Measurements from ENCODE around the gene ZNF516. TPM values are rescaled to one million over a fixed set of nuclear protein-coding genes. Genes with fewer than 3 reads are reported as not detected.

The ZNF516 gene
- total and polyA plus RNA-seq, 10 of the 15 experiments (the other 5 are each of a cell fraction or from before 2014, with no cell fraction given) = 2.0 to 32.0 (median 8.3) TPM

DNA sequence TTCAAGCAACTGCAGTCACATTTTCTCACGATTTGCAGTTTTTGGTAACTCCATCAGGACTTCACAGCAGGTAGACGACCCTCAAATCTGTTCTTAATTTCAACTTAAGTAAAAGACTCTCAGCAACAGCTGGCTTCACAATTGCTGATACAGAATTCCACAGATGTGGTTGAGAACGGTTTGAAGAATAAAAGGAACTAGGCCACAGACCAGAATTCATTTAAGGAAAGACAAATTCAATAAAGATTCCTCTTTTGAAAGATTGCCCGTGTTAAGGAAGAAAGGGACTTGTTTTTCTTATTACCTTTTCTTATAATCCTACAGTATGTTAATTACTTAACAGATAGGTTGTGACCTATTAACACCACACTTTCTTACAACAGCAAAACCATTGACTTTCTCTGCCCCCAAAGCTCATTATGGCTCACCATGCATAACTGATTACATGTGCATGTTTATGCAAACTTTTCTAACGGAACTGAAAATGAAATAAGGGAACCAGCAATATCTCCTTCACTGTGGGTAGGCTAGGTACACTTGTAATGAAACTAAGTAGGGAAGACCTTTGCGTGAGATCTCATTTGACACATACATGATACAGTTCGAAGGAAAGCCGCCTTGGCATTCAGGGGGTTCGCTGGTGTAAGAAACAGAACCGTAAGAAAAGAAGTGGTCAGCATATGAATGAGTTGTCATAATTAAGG, 4.7 kb upstream of the ZNF516 start (continued):
- TF ChIP-seq, protein P1, sequence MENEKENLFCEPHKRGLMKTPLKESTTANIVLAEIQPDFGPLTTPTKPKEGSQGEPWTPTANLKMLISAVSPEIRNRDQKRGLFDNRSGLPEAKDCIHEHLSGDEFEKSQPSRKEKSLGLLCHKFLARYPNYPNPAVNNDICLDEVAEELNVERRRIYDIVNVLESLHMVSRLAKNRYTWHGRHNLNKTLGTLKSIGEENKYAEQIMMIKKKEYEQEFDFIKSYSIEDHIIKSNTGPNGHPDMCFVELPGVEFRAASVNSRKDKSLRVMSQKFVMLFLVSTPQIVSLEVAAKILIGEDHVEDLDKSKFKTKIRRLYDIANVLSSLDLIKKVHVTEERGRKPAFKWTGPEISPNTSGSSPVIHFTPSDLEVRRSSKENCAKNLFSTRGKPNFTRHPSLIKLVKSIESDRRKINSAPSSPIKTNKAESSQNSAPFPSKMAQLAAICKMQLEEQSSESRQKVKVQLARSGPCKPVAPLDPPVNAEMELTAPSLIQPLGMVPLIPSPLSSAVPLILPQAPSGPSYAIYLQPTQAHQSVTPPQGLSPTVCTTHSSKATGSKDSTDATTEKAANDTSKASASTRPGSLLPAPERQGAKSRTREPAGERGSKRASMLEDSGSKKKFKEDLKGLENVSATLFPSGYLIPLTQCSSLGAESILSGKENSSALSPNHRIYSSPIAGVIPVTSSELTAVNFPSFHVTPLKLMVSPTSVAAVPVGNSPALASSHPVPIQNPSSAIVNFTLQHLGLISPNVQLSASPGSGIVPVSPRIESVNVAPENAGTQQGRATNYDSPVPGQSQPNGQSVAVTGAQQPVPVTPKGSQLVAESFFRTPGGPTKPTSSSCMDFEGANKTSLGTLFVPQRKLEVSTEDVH (IDR thresholded peaks at IDR 0.05; ENCODE audit: low read depth, partially characterized antibody) = no peak

DNA sequence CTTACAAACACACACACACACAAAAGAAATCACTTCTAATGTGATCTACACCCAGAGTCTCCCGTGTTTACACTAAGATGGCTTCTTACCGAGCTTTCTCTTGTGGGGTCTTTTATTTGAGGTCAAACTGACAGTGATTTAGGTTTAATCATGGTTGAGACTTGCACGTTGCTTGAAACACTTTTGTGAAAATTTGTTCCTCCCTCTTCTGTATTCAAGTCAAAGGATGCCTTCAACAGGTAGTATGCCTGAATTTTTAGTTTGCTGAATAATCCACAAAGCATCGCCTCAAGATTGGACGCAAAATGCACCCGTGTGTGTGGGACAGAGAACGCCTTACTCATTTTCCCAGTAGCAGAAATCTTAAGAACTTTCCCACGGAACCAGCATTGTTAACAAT, 4.0 kb upstream of the ZNF516 start:
- WGBS (ENCODE audit: insufficient coverage, insufficient replicate concordance, low lambda C conversion rate, missing lambda C conversion rate) = 82% methylated on average over 8 of the region's 8 CpGs
- Histone ChIP-seq H3K9ac (ENCODE audit: control insufficient read depth, insufficient read depth, low read length) (no peak overlapping the region; the same call in 1 of the 2 replicates), H3K4me3 (no peak overlapping the region), H3K4me1 (ENCODE audit: control insufficient read depth, insufficient read depth, low read length) (peaks cover 9% of the 10 kb centered on the region; the same call in 1 of the 2 replicates), H3K27ac (ENCODE audit: control insufficient read depth, insufficient read depth) (peak overlapping the region; percentile 95), H3K36me3 (ENCODE audit: control insufficient read depth in 2 of 2, insufficient read depth in 2 of 2, low read length in 1 of 2) (no peaks in the 10 kb centered on the region), H3K9me3 (replicated peaks; ENCODE audit: control insufficient read depth, insufficient read depth, low read length) (no peaks in the 10 kb centered on the region), H3K79me2 (ENCODE audit: control insufficient read depth, insufficient read depth, low read length) (peaks cover 12% of the 10 kb centered on the region), H3K4me2 (ENCODE audit: control insufficient read depth, insufficient read depth) (peak overlapping the region; percentile 84; the same call in 1 of the 2 replicates), H4K20me1 (ENCODE audit: control insufficient read depth, insufficient read depth) (no peaks in the 10 kb centered on the region), H3K27me3 (replicated peaks in 1 of 2; ENCODE audit: control insufficient read depth in 2 of 2, insufficient read depth in 2 of 2, low read length in 1 of 2) (no peaks in the 10 kb centered on the region), H2AFZ (ENCODE audit: control insufficient read depth, low read depth, low read length) (peak overlapping the region; percentile 24; the same call in 1 of the 2 replicates)
- DNase-seq (ENCODE audit: low read depth, low spot score) (no peak), ATAC-seq (no peak), FAIRE-seq (no peak)
- TF ChIP-seq, protein P2, sequence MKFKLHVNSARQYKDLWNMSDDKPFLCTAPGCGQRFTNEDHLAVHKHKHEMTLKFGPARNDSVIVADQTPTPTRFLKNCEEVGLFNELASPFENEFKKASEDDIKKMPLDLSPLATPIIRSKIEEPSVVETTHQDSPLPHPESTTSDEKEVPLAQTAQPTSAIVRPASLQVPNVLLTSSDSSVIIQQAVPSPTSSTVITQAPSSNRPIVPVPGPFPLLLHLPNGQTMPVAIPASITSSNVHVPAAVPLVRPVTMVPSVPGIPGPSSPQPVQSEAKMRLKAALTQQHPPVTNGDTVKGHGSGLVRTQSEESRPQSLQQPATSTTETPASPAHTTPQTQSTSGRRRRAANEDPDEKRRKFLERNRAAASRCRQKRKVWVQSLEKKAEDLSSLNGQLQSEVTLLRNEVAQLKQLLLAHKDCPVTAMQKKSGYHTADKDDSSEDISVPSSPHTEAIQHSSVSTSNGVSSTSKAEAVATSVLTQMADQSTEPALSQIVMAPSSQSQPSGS (IDR thresholded peaks at IDR 0.05; ENCODE audit: low read length) = peak; percentile 14; the same call in 1 of the 2 replicates
- TF ChIP-seq, protein P3, sequence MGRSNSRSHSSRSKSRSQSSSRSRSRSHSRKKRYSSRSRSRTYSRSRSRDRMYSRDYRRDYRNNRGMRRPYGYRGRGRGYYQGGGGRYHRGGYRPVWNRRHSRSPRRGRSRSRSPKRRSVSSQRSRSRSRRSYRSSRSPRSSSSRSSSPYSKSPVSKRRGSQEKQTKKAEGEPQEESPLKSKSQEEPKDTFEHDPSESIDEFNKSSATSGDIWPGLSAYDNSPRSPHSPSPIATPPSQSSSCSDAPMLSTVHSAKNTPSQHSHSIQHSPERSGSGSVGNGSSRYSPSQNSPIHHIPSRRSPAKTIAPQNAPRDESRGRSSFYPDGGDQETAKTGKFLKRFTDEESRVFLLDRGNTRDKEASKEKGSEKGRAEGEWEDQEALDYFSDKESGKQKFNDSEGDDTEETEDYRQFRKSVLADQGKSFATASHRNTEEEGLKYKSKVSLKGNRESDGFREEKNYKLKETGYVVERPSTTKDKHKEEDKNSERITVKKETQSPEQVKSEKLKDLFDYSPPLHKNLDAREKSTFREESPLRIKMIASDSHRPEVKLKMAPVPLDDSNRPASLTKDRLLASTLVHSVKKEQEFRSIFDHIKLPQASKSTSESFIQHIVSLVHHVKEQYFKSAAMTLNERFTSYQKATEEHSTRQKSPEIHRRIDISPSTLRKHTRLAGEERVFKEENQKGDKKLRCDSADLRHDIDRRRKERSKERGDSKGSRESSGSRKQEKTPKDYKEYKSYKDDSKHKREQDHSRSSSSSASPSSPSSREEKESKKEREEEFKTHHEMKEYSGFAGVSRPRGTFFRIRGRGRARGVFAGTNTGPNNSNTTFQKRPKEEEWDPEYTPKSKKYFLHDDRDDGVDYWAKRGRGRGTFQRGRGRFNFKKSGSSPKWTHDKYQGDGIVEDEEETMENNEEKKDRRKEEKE (IDR thresholded peaks at IDR 0.05) = no peak
- TF ChIP-seq BHLHE40 (IDR thresholded peaks at IDR 0.05; ENCODE audit: borderline replicate concordance in 1 of 2, low read depth in 2 of 2, low read length in 1 of 2) (no peak), IKZF2 (IDR thresholded peaks at IDR 0.05) (no peak)
- ChIA-PET CTCF (no interaction called here), RAD21 (ENCODE audit: unreplicated experiment) (no interaction called here), POLR2A (no interaction called here), SMC1A (ENCODE audit: uncharacterized antibody, unreplicated experiment) (interaction anchor here (1.0 to 2.4 kb wide), 3 partner anchors 11 to 26 kb away, joined by 3 to 10 read pairs (median 5); no protein-coding TSS in a partner anchor)
- in situ Hi-C loops (cut with MboI) = no loop called here
- intact Hi-C loops (cut with micrococcal nuclease; ENCODE audit: unreplicated experiment) = loop anchor here (10.0 kb wide), 3 partner anchors 326 to 2004 kb away; partner anchors contain the start of genes CNDP2 and ZNF236
- no TSS peak for BruUV-seq (replicated peaks)

Measured in GM12878 (cell line).